T-helper 2 cell treated with Interferon-gamma antibody and Interleukin-4, amounts not matched to agents 5 μg/mL and 100 μg/mL, for 36 hours (primary cell): ENCODE results near the gene FSTL5.

Experiments used
- DNase-seq: peaks from one replicate; pipeline ENCODE4 v3.0.0; 2021; ENCODE audit warnings: low spot score
- H3K27ac Mint-ChIP-seq: one replicate; pipeline ENCODE4 v1.8.0; 2021; ENCODE audit warnings: mild to moderate bottlenecking, mixed read lengths
- H3K27me3 Mint-ChIP-seq: one replicate; pipeline ENCODE4 v1.8.0; 2021; ENCODE audit warnings: low read depth, mixed read lengths
- H3K36me3 Mint-ChIP-seq: one replicate; pipeline ENCODE4 v1.8.0; 2021; ENCODE audit warnings: low read depth, mixed read lengths
- H3K4me1 Mint-ChIP-seq: one replicate; pipeline ENCODE4 v1.8.0; 2021; ENCODE audit warnings: low read depth, mixed read lengths
- H3K4me3 Mint-ChIP-seq: one replicate; pipeline ENCODE4 v1.8.0; 2022; ENCODE audit warnings: mild to moderate bottlenecking, moderate library complexity, mixed read lengths
- H3K9me3 Mint-ChIP-seq: one replicate; pipeline ENCODE4 v1.8.0; 2021; ENCODE audit warnings: mixed read lengths

The FSTL5 gene

DNA sequence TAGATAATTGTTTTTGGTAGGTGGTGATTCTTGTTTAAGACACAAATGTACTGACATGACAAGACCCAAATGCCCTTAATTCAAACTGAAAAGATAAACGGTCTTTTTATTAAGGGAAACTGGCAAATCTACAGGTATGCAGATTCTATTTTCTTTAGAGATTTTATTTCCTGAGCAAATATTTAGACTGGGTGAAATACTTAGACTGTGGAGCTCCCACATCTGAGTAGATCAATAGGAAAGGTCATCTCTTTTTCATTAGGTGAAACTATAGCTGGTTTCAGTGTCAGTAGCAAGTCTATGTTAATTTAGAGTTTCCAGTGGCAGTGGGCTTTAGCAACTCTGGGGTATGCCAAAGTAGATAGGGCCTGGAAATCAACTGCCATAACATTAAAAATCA is 446.7 kb downstream of the FSTL5 start:
- peaks cover 8% of the 10 kb centered on the region for H3K9me3 Mint-ChIP-seq
- no peaks in the 10 kb centered on the region for H3K36me3 Mint-ChIP-seq
- H3K4me1 Mint-ChIP-seq = no peaks in the 10 kb centered on the region
- H3K27me3 Mint-ChIP-seq = no peaks in the 10 kb centered on the region
- no peak overlapping the region for H3K4me3 Mint-ChIP-seq
- no peak overlapping the region for H3K27ac Mint-ChIP-seq
- no peak for DNase-seq

DNA sequence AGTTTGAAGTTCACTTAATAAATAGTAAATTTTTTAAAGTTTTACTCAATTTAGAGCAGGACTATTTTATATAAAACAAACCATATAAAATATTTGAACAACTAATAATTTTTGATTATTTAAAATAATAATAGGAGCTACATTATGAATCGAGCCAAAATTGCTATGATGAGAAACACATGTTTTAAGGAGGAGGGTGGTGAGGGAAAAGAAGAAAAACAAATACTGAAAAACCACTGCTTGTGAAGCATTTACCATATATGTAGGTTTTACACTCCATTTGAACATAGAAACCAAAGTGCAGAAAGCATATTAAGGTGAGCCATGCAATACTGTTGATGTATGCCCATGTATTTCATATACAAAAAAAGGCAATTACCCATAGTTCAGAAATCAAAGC is 448.9 kb downstream of the FSTL5 start:
- Mint-ChIP-seq H3K36me3 (no peaks in the 10 kb centered on the region), H3K4me1 (no peaks in the 10 kb centered on the region), H3K27ac (no peak overlapping the region), H3K4me3 (no peak overlapping the region), H3K9me3 (peaks cover 8% of the 10 kb centered on the region), H3K27me3 (no peaks in the 10 kb centered on the region)
- DNase-seq = no peak

DNA sequence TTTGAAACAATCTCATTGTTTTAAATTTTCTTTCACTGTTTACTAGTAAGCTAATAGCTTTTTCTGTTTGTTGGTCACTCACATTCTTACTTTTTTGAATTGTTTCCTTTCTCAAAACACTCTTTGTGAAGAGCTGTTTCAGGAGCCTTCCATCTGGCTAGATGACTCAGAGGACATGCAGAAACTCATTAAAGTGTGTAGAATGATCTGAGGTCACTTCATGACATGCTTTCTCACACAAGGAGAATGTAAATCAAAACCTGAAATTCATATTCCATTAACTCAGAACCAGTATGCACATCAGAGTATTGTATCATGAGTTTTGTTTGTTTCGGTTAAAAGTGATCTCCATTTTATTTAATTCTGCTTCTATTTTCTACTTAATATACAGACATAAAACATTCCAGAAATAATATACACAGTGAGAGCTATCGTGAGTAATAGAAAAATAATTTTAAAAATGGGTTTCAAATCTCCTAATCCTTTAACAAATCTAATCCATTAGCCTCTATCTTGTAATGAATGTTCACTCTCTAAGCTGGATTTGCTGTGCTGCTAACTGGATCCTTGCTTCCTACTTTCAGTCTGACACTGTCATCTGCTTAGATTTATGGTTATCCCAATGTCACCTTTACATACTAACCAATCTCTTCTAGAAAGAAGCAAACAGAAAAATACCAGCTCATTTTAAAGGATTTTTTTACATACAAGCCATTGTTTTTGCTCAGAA is 449.6 kb downstream of the FSTL5 start:
- H3K4me3 Mint-ChIP-seq = no peak overlapping the region
- H3K4me1 Mint-ChIP-seq = no peaks in the 10 kb centered on the region
- H3K36me3 Mint-ChIP-seq = no peaks in the 10 kb centered on the region
- no peak overlapping the region for H3K27ac Mint-ChIP-seq
- no peaks in the 10 kb centered on the region for H3K27me3 Mint-ChIP-seq
- DNase-seq = no peak
- peaks cover 8% of the 10 kb centered on the region for H3K9me3 Mint-ChIP-seq

DNA sequence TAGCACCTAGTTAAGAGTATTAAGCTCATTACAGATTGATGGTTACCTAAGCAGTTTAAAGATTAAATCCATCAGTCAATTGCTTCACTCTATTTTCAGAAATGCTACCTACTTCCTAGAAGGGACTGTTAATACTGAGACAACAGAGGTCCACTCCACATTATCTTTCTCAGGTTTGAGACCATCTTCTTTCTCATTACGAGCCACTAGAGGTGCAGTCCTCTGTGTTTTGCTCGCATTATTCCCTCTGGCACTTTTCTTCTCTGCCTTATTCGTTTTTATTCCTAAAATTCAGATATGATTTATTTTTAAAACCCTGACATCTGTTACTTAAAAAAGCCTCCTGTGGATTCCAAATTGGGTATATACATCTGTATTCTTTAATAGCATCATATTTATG is 459.1 kb downstream of the FSTL5 start:
- Mint-ChIP-seq H3K4me1 (no peaks in the 10 kb centered on the region), H3K4me3 (no peak overlapping the region), H3K27me3 (no peaks in the 10 kb centered on the region), H3K9me3 (peaks cover 7% of the 10 kb centered on the region), H3K27ac (no peak overlapping the region), H3K36me3 (no peaks in the 10 kb centered on the region)
- DNase-seq = no peak

DNA sequence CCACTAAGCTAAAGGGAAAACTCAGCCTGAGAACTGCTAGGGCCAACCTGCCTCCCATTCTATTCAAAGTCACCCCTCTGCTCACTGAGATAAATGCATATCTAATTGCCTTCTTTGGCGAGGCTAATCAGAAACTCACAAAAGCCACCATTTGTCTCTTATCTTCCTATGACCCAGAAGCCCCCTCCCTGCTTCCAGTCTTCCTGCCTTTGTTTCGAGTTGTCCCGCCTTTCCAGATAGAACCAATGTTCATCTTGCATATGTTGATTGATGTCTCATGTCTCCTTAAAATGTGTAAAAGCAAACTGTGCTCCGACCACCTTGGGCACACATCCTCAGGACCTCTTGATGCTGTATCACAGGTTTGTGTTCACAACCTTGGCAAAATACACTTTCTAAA is 459.8 kb downstream of the FSTL5 start:
- peaks cover 7% of the 10 kb centered on the region for H3K9me3 Mint-ChIP-seq
- no peaks in the 10 kb centered on the region for H3K36me3 Mint-ChIP-seq
- no peak for DNase-seq
- no peaks in the 10 kb centered on the region for H3K27me3 Mint-ChIP-seq
- no peak overlapping the region for H3K4me3 Mint-ChIP-seq
- H3K4me1 Mint-ChIP-seq = no peaks in the 10 kb centered on the region
- H3K27ac Mint-ChIP-seq = no peak overlapping the region

DNA sequence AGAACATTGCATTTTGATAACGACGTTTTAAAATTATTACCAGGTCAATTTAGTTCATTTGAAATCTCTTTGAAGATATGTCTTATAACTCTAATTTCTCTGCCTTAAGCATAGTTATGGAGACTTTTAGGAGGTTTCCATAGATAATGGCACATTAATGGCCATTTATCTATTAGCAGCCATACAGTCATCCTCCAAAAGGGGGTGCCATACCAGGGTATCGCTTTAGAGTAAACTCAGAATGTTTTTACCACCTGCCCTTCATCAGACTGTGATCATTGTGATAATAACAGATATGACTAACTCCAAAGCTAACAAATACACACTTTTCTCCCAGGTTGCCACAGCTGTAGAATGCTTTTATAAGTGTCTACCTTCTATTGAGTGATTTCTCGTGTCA is 461.5 kb downstream of the FSTL5 start:
- DNase-seq = no peak
- no peaks in the 10 kb centered on the region for H3K36me3 Mint-ChIP-seq
- H3K9me3 Mint-ChIP-seq = peaks cover 12% of the 10 kb centered on the region
- no peaks in the 10 kb centered on the region for H3K27me3 Mint-ChIP-seq
- H3K4me3 Mint-ChIP-seq = no peak overlapping the region
- no peaks in the 10 kb centered on the region for H3K4me1 Mint-ChIP-seq
- H3K27ac Mint-ChIP-seq = no peak overlapping the region

DNA sequence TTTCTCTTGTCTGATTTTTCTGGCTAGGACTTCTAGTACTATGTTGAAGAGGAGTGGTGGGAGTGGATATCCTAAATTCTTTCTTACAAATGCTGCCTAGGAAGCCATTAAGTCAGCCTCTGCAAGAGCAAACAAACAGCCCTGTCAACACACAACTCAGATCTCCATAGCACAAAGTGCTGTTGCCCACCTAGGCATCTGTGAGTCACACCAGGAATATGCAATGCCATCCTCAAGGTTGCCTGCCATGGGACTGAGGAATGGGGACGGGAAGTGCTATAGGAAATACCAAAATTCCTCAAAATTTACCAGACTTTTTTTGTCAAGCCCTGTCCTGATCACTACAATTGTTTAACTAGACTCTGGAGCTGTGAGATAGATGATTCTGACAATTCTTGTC is 466.9 kb downstream of the FSTL5 start:
- Mint-ChIP-seq H3K27ac (no peak overlapping the region), H3K27me3 (no peaks in the 10 kb centered on the region), H3K9me3 (peaks cover 21% of the 10 kb centered on the region), H3K36me3 (no peaks in the 10 kb centered on the region), H3K4me3 (no peak overlapping the region), H3K4me1 (no peaks in the 10 kb centered on the region)
- no peak for DNase-seq

DNA sequence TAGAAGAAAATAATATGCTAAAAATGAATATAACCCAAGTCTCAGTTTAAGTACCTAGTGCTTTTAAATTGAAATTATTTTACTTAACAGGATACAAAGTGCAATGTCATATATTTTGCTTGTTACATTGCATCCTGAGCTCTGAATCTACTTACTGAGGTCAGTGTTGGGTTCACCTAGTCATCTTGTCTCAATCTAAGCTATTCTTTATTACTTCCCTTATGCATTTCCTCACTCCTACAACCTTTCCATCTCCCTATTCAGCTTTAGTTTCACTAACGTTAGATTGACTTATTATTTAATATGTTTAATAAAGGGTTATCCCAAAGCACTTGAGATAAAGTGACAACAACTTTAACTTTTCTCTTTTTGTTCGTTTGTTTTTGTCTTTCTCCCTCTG is 483.7 kb downstream of the FSTL5 start:
- Mint-ChIP-seq H3K27ac (no peak overlapping the region), H3K9me3 (no peaks in the 10 kb centered on the region), H3K4me1 (no peaks in the 10 kb centered on the region), H3K36me3 (no peaks in the 10 kb centered on the region), H3K27me3 (no peaks in the 10 kb centered on the region), H3K4me3 (no peak overlapping the region)
- DNase-seq = no peak

DNA sequence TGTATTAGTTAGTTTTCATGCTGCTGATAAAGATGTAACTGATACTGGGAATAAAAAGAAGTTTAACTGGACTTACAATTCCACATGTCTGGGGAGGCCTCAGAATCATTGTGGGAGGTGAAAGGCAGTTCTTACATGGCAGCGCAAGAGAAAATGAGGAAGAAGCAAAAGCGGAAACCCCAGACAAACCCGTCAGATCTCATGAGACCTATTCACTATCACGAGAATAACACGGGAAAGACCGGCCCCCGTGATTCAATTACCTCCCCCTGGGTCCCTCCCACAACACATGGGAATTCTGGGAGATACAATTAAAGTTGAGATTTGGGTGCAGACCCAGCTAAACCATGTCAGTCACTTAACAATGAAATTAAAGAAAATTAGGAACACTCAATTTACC is 499.1 kb downstream of the FSTL5 start:
- no peaks in the 10 kb centered on the region for H3K36me3 Mint-ChIP-seq
- H3K27ac Mint-ChIP-seq = no peak overlapping the region
- H3K27me3 Mint-ChIP-seq = no peaks in the 10 kb centered on the region
- H3K4me1 Mint-ChIP-seq = no peaks in the 10 kb centered on the region
- DNase-seq = no peak
- no peak overlapping the region for H3K4me3 Mint-ChIP-seq
- peaks cover 7% of the 10 kb centered on the region for H3K9me3 Mint-ChIP-seq

DNA sequence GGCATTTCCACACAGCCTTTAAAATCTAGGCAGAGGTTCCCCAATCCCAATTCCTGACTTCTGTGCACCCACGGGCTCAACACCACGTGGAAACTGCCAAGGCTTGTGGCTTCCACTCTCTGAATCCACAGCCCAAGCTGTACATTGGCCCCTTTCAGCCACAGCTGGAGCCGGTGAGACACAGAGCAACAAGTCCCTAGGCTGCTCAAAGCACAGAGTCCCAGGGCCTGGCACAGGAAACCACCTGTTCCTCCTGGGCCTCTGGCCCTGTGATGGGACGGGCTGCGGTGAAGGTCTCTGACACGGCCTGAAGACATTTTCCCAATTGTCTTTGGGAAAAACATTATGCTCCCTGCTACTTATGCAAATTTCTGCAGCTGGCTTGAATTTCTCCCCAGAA is 500.0 kb downstream of the FSTL5 start:
- Mint-ChIP-seq H3K27ac (no peak overlapping the region), H3K27me3 (no peaks in the 10 kb centered on the region), H3K9me3 (peaks cover 7% of the 10 kb centered on the region), H3K4me1 (no peaks in the 10 kb centered on the region), H3K4me3 (no peak overlapping the region), H3K36me3 (no peaks in the 10 kb centered on the region)
- DNase-seq = no peak

DNA sequence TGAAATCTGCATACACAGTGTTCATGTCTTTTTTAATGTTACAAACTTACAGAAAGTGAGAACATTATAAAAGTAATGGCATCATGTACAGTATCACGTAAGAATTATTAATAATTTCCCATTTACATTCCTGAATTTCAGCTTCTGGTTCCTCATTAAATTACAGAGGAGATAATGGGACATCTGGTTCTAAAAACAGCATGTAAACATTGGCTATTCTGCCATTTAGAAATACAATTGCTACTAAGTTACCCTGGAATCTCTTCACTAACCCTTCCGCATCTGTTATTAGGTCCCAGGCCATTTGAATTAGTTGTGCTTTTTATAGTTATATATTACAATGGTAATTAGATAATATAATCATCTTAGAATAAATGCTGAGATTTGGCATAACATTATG is 505.1 kb downstream of the FSTL5 start:
- Mint-ChIP-seq H3K4me3 (no peak overlapping the region), H3K4me1 (no peaks in the 10 kb centered on the region), H3K27ac (no peak overlapping the region), H3K9me3 (no peaks in the 10 kb centered on the region), H3K27me3 (no peaks in the 10 kb centered on the region), H3K36me3 (no peaks in the 10 kb centered on the region)
- DNase-seq = no peak

DNA sequence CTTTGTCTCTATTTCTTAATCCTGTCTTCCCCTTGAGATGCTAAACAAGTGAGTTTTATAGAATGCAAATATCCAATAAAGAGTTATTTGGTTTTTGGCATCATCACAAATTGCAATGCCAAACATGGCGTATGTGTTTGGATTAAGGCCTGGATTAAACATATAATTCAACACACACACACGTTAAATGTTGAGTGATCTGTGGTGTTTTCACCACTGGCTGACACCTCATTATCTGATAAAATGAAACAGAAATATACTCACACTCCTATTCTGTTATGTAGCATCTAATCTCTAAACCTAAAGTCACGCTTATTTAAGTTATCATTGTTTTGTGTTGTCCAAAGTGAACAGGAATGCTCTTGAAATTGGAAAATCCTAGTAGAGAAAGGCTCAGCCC is 506.2 kb downstream of the FSTL5 start:
- DNase-seq = no peak
- Mint-ChIP-seq H3K36me3 (no peaks in the 10 kb centered on the region), H3K9me3 (no peaks in the 10 kb centered on the region), H3K4me1 (no peaks in the 10 kb centered on the region), H3K27me3 (no peaks in the 10 kb centered on the region), H3K27ac (no peak overlapping the region), H3K4me3 (no peak overlapping the region)

DNA sequence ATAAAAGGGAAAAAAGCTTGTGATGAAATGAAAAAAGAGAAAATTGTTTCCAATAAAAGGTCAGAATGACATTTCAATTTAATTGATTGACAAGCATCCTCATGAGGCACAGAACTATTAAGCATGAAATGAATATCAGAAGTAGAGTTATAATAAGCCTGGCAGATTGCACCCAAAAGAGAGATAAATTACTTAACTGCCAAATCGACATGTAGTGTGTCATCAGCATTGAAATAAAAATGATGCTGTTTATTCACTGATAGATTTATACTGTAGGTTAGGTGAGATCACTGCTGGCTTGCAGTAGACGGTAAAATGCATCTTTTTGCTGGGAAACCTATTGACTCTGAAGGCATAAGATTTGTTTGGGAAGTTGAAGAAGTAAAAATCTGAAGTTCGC is 507.2 kb downstream of the FSTL5 start:
- no peak overlapping the region for H3K27ac Mint-ChIP-seq
- no peaks in the 10 kb centered on the region for H3K27me3 Mint-ChIP-seq
- DNase-seq = no peak
- no peaks in the 10 kb centered on the region for H3K9me3 Mint-ChIP-seq
- H3K36me3 Mint-ChIP-seq = no peaks in the 10 kb centered on the region
- H3K4me1 Mint-ChIP-seq = no peaks in the 10 kb centered on the region
- H3K4me3 Mint-ChIP-seq = no peak overlapping the region

DNA sequence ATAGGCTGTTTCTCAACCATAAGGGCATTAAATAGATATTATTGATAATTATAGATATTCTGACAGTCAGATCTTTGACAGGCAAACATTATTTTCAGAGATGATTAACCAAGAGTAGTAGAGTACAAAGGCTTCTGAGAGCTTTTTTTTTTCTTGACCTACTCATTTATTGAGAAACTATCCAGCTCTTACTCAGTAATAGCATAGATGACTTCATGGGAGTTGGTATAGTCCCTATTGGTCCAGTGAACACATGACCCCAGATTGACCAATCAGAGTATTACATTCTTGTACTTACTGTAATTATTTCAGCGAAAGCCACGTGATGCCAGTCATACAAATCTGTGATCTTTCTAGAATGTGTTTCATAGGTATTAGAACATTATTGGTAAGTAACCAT is 508.7 kb downstream of the FSTL5 start:
- Mint-ChIP-seq H3K4me3 (no peak overlapping the region), H3K4me1 (no peaks in the 10 kb centered on the region), H3K27ac (no peak overlapping the region), H3K36me3 (no peaks in the 10 kb centered on the region), H3K27me3 (no peaks in the 10 kb centered on the region), H3K9me3 (peaks cover 7% of the 10 kb centered on the region)
- DNase-seq = no peak

DNA sequence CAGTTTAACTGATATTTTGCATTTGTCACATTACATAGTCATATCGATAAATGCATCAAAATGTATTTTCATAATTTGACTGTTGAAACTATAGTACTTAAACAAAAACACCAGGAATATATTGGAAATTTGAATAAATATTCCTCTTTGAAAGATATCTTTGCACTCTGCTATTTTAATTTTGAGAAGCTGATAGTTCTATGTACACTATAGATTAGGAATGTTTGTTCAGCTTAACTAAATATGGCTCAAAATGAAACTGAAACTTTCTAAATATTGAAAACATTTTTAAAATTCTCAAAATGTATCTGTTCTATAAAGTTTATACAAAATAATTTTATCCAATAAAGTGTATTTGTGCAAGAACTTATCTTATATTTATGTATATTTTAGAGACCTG is 510.1 kb downstream of the FSTL5 start:
- Mint-ChIP-seq H3K36me3 (no peaks in the 10 kb centered on the region), H3K27ac (no peak overlapping the region)

More for the DNA sequence above, 510.1 kb downstream of the FSTL5 start:
- Mint-ChIP-seq H3K4me3 (no peak overlapping the region), H3K27me3 (no peaks in the 10 kb centered on the region), H3K4me1 (no peaks in the 10 kb centered on the region), H3K9me3 (peaks cover 16% of the 10 kb centered on the region)
- no peak for DNase-seq
